Ascending aorta (tissue), 2 donors: Measurements from ENCODE around the gene VAMP5. TPM values are rescaled to one million over a fixed set of nuclear protein-coding genes. Genes with fewer than 3 reads are reported as not detected.
"Not testable (repeated sequence)": the region's sequence is repeated elsewhere in the genome, so short reads cannot be mapped to it uniquely, and the experiment has no call there.

Experiments
- DNase-seq, 2 donors: peaks; one replicate each; pipeline ENCODE4 v3.0.0-alpha.2; 2019; ENCODE audit warnings: low spot score in 2 of 2
- H3K27ac ChIP-seq, 2 donors: fragments of 200-600 bp; sonication (generic); one replicate each; pipeline ENCODE4 v1.5.1; 2016 to 2017; ENCODE audit warnings: mild to moderate bottlenecking in 1 of 2
- H3K27me3 ChIP-seq: fragments of 200-600 bp; sonication (generic); one replicate; pipeline ENCODE4 v1.5.1; 2017
- H3K36me3 ChIP-seq, 2 donors: fragments of 200-600 bp; sonication (generic); one replicate each; pipeline ENCODE4 v1.5.1; 2016
- H3K4me1 ChIP-seq, 2 donors: fragments of 200-600 bp; sonication (generic); one replicate each; pipeline ENCODE4 v1.5.1; 2016 to 2017; ENCODE audit warnings: mild to moderate bottlenecking in 1 of 2
- H3K4me3 ChIP-seq, 2 donors: fragments of 200-600 bp; sonication (generic); one replicate each; pipeline ENCODE4 v1.5.1; 2016 to 2017; ENCODE audit warnings: mild to moderate bottlenecking in 1 of 2
- H3K9me3 ChIP-seq, 2 donors: fragments of 200-600 bp; sonication (generic); one replicate each; pipeline ENCODE4 v1.5.1; 2016
- CTCF ChIP-seq, 3 experiments: fragments of 200-600 bp in 2 of 3; fragments of 450-650 bp in 1 of 3; sonication (generic) in 2 of 3; IDR thresholded peaks; one replicate each; pipeline ENCODE4 v1.5.1; 2016 to 2019; ENCODE audit warnings: antibody characterized with exemption in 3 of 3, mild to moderate bottlenecking in 1 of 3, moderate library complexity in 1 of 3
- intact Hi-C: fragments of 100-400 bp; cut with DNase I; formaldehyde crosslinking; loops from one replicate; pipeline ENCODE4 v1.15.1; 2023
- total RNA-seq: library from RNA; depleted of rRNA; stranded (reverse); fragments of >200 nt; gene quantifications from one replicate; pipeline ENCODE4 v1.1.0, GENCODE V29; 2016

VAMP5 gene
- total RNA-seq, 1 donor from 2014 or later: 114 TPM

- DNase-seq: peak in 1 of 2 donors; percentile 87
- Histone ChIP-seq H3K4me3 (peak overlapping the region; percentile 82 to 89), H3K36me3 (peaks cover 34 to 37% of the 10 kb centered on the region in 2 donors), H3K27me3 (no peaks in the 10 kb centered on the region), H3K9me3 (no peaks in the 10 kb centered on the region), H3K4me1 (peaks cover 2 to 43% of the 10 kb centered on the region in 2 donors), H3K27ac (peak overlapping the region; percentile 98 to 99)
- no peak for TF ChIP-seq CTCF (IDR thresholded peaks at IDR 0.05)
- intact Hi-C loops: loop anchor here (1.0 to 5.0 kb wide), 4 partner anchors 21 to 407 kb away; partner anchors contain the start of genes GGCX, TCF7L1 and TMEM150A
Observed at GRCh38 chr2:85539361-85540132, 44.7 kb upstream of the VAMP5 start.

- H3K9me3 ChIP-seq: no peaks in the 10 kb centered on the region
- peaks cover 41 to 42% of the 10 kb centered on the region in 2 donors for H3K36me3 ChIP-seq
- peak overlapping the region; percentile 82 to 89 for H3K4me3 ChIP-seq
- no peak for DNase-seq
- H3K4me1 ChIP-seq: peaks cover 2 to 44% of the 10 kb centered on the region in 2 donors
- H3K27me3 ChIP-seq: no peaks in the 10 kb centered on the region
- intact Hi-C loops: no loop called here
- peak overlapping the region; percentile 98 to 99 for H3K27ac ChIP-seq
- TF ChIP-seq CTCF (IDR thresholded peaks at IDR 0.05): no peak
Observed at GRCh38 chr2:85540133-85540648, 44.0 kb upstream of the VAMP5 start.

GRCh38 chr2:85541262-85541661, 43.0 kb upstream of the VAMP5 start:
- peaks cover 2 to 36% of the 10 kb centered on the region in 2 donors for H3K4me1 ChIP-seq
- peak overlapping the region; percentile 34 to 98 for H3K27ac ChIP-seq
- no peaks in the 10 kb centered on the region for H3K27me3 ChIP-seq
- no peaks in the 10 kb centered on the region for H3K9me3 ChIP-seq
- peak overlapping the region; percentile 82 to 89 for H3K4me3 ChIP-seq
- no peak for DNase-seq
- intact Hi-C loops: no loop called here
- H3K36me3 ChIP-seq: peaks cover 47 to 52% of the 10 kb centered on the region in 2 donors
- TF ChIP-seq CTCF (IDR thresholded peaks at IDR 0.05): no peak

GRCh38 chr2:85541753-85542457, 42.3 kb upstream of the VAMP5 start:
- intact Hi-C loops: no loop called here
- no peak for TF ChIP-seq CTCF (IDR thresholded peaks at IDR 0.05)
- peaks cover 48 to 52% of the 10 kb centered on the region in 2 donors for H3K36me3 ChIP-seq
- H3K9me3 ChIP-seq: no peaks in the 10 kb centered on the region
- no peaks in the 10 kb centered on the region for H3K27me3 ChIP-seq
- H3K4me1 ChIP-seq: peaks cover 2 to 30% of the 10 kb centered on the region in 2 donors
- peak overlapping the region; percentile 82 to 89 for H3K4me3 ChIP-seq
- peak overlapping the region in 1 of 2 donors; percentile 98 for H3K27ac ChIP-seq
- DNase-seq: no peak

GRCh38 chr2:85542777-85543176, 41.5 kb upstream of the VAMP5 start:
- Histone ChIP-seq H3K4me3 (peak overlapping the region in 1 of 2 donors; percentile 89), H3K36me3 (peaks cover 48 to 52% of the 10 kb centered on the region in 2 donors), H3K4me1 (peaks cover 0 to 25% of the 10 kb centered on the region in 2 donors), H3K27ac (peak overlapping the region in 1 of 2 donors; percentile 98), H3K9me3 (no peaks in the 10 kb centered on the region), H3K27me3 (no peaks in the 10 kb centered on the region)
- intact Hi-C loops: no loop called here
- TF ChIP-seq CTCF (IDR thresholded peaks at IDR 0.05): no peak
- no peak for DNase-seq

GRCh38 chr2:85544254-85544691, 40.0 kb upstream of the VAMP5 start:
- H3K9me3 ChIP-seq, H3K4me3 ChIP-seq, intact Hi-C loops, H3K27me3 ChIP-seq, DNase-seq: not testable (repeated sequence)
- Histone ChIP-seq H3K4me1 (peaks cover 0 to 25% of the 10 kb centered on the region in 2 donors), H3K36me3 (peaks cover 48 to 52% of the 10 kb centered on the region in 2 donors), H3K27ac (peak overlapping the region in 1 of 2 donors; percentile 18)

GRCh38 chr2:85544915-85545779, 39.1 kb upstream of the VAMP5 start:
- intact Hi-C loops, H3K27me3 ChIP-seq, H3K9me3 ChIP-seq, H3K4me3 ChIP-seq, DNase-seq: not testable (repeated sequence)
- Histone ChIP-seq H3K36me3 (peaks cover 48 to 59% of the 10 kb centered on the region in 2 donors), H3K27ac (peak overlapping the region in 1 of 2 donors; percentile 18), H3K4me1 (peaks cover 0 to 25% of the 10 kb centered on the region in 2 donors)
